ENCODE results near the gene CCL18.

Gene CCL18

GRCh38 chr17:36027761-36028160 lies 36.3 kb upstream of the CCL18 start:
- H3K4me3 ChIP-seq: no peak overlapping the region
- no peak for DNase-seq (ENCODE audit: low spot score)
- TF ChIP-seq CTCF (IDR thresholded peaks at IDR 0.05): no peak
- H3K27ac ChIP-seq: no peak overlapping the region

- H3K27ac ChIP-seq: no peak overlapping the region
- no peak for TF ChIP-seq CTCF (IDR thresholded peaks at IDR 0.05)
- no peak overlapping the region for H3K4me3 ChIP-seq
- no peak for DNase-seq (ENCODE audit: low spot score)
These were observed 33.1 kb upstream of the CCL18 start for GRCh38 chr17:36030956-36031355.

- DNase-seq (ENCODE audit: low spot score): no peak
- H3K4me3 ChIP-seq: no peak overlapping the region
- no peak for TF ChIP-seq CTCF (IDR thresholded peaks at IDR 0.05)
- H3K27ac ChIP-seq: no peak overlapping the region
These were observed 29.9 kb upstream of the CCL18 start for GRCh38 chr17:36034127-36034526.

GRCh38 chr17:36036235-36036634 lies 27.8 kb upstream of the CCL18 start:
- Histone ChIP-seq H3K27ac (no peak overlapping the region), H3K4me3 (no peak overlapping the region)
- DNase-seq (ENCODE audit: low spot score): no peak
- TF ChIP-seq CTCF (IDR thresholded peaks at IDR 0.05): no peak

GRCh38 chr17:36048066-36048465 lies 16.0 kb upstream of the CCL18 start:
- Histone ChIP-seq H3K4me3 (no peak overlapping the region), H3K27ac (no peak overlapping the region)
- TF ChIP-seq CTCF (IDR thresholded peaks at IDR 0.05): no peak
- DNase-seq (ENCODE audit: low spot score): no peak

- no peak overlapping the region for H3K27ac ChIP-seq
- no peak for DNase-seq (ENCODE audit: low spot score)
- TF ChIP-seq CTCF (IDR thresholded peaks at IDR 0.05): no peak
- no peak overlapping the region for H3K4me3 ChIP-seq
These were observed 14.4 kb upstream of the CCL18 start for GRCh38 chr17:36049643-36050042.

GRCh38 chr17:36055171-36055570 lies 8.9 kb upstream of the CCL18 start:
- Histone ChIP-seq H3K27ac (no peak overlapping the region), H3K4me3 (no peak overlapping the region)
- DNase-seq (ENCODE audit: low spot score): no peak
- no peak for TF ChIP-seq CTCF (IDR thresholded peaks at IDR 0.05)
